Measurements from ENCODE around the gene KHDC3L.

DNA sequence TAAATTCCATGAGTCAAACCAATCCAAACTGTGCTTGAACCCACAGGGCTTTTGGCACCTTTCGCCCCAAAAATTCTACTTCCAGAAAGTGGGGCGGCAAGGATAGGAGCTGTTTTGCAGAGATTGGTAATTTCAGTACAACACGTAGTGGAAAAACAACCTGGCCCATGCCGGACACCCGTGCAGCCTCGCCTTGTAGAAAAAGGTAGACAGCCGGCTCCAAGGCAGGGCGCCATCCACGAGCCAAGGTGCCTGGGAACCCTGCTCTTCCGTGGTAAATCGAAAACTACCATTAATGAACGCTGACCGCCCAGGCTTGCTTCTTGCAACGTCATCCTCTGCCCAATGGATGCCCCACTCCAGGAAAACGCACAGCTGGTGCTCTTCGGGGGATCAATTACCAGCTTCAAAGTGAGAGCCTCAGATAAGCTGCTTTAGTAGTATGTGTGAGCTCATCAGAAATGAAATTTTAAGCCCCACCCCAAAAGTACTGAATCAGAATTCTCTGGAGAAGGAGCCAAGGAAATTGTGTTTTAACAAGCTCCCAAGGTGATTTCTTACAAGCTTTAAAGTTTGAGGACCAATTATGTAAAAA, 5.4 kb downstream of the KHDC3L start:
- TF ChIP-seq, protein P1, sequence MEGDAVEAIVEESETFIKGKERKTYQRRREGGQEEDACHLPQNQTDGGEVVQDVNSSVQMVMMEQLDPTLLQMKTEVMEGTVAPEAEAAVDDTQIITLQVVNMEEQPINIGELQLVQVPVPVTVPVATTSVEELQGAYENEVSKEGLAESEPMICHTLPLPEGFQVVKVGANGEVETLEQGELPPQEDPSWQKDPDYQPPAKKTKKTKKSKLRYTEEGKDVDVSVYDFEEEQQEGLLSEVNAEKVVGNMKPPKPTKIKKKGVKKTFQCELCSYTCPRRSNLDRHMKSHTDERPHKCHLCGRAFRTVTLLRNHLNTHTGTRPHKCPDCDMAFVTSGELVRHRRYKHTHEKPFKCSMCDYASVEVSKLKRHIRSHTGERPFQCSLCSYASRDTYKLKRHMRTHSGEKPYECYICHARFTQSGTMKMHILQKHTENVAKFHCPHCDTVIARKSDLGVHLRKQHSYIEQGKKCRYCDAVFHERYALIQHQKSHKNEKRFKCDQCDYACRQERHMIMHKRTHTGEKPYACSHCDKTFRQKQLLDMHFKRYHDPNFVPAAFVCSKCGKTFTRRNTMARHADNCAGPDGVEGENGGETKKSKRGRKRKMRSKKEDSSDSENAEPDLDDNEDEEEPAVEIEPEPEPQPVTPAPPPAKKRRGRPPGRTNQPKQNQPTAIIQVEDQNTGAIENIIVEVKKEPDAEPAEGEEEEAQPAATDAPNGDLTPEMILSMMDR (conservative IDR thresholded peaks at IDR 0.05; ENCODE audit: low read depth, low read length): no peak
- no peak for TF ChIP-seq EZH2 (IDR thresholded peaks at IDR 0.05; ENCODE audit: borderline replicate concordance, low read depth, low read length, poor library complexity, severe bottlenecking)
